GM19372 (cell line): ENCODE data around the gene TEC.
"Not testable (repeated sequence)": the region's sequence is repeated elsewhere in the genome, so short reads cannot be mapped to it uniquely, and the experiment has no call there.

Experiments
- ATAC-seq: cut with Tn5 transposase; IDR thresholded peaks from one replicate; pipeline ENCODE4 v1.9.1; 2021; ENCODE audit warnings: mild to moderate bottlenecking, low read depth, moderate library complexity; ENCODE audit not compliant: unreplicated experiment

Gene TEC

DNA sequence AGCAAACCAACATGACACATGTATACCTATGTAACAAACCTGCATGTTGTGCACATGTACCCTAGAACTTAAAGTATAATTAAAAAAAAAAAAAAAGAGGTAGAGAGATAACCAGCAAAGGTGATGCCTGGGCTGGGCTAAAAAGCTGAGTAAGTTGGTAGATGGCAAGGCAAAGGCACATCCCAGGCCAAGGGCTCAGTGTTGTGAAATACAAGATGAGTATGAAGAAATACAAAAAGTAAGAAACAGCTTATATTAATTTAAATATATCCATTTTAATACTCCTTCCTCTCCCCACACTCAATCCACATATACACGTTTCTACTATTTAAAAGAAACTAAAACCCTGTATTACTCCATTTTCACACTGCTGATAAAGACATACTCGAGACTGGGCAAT is 25.8 kb downstream of the TEC start:
- no peak for ATAC-seq

DNA sequence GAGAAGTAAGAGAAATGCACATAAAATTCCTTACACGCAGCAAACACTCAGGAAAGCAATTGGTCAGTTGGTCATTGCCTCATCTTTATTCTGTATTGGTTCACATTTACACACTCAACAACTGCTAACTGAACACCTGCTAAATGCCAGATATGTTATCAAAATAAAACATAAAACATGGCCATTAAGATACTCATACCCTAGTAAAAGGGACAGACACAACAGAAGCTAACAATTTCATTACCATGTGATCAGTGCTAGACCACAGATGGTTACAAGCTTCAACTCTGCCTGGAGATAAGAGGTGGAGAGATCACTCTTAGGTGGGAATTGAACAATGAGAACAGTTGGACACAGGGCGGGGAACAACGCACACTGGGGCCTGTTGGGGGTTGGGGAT is 26.2 kb downstream of the TEC start:
- no peak for ATAC-seq

DNA sequence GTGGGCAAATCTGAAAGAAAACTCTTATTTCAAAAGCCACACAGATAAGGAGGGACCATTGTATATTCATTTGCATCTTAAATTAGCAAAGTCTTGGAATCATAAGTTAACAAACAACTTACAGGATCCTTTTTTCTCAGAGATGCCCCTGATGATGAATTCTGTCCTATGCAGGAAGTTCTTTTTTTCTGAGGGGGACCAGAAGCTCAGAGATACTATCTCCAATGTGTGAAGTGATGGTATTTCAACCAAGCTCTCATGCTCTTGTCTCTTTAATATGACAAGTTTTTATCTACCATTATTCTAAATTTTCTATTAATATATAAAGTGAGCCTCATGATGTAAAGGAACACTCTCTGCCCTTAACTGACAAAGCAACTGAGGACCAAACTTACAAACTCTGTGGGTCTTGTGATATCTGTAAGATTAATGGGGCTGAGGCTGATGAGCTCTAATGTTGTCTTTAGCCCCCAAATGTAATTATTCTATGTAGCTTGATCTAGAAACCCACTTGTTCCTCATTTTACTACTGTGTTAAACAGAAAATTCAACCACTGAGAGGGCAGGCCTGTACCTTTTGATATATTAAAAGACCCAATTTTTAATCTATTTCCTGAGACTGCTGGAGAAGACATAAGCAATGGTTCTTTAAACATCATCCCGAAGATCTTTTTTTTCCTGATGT is 27.0 kb downstream of the TEC start:
- no peak for ATAC-seq

DNA sequence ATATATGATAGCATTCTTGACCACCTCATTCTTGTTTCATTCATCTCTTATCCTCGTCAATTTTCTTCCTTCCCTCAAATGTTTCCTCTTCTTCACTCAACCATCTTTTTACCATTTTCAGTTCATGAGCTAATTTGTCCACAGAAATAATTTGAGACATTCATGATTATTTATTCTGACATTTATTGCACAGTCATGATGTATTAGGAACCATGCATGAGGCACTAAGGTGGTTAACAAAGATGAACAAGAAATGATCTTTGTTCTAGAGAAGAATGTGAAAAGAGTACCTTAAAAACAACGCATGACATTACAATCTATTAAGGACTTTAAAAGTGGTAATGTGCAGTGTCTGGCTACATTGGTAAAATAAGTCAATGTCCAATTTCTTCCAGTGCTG is 27.9 kb downstream of the TEC start:
- ATAC-seq, result no peak

DNA sequence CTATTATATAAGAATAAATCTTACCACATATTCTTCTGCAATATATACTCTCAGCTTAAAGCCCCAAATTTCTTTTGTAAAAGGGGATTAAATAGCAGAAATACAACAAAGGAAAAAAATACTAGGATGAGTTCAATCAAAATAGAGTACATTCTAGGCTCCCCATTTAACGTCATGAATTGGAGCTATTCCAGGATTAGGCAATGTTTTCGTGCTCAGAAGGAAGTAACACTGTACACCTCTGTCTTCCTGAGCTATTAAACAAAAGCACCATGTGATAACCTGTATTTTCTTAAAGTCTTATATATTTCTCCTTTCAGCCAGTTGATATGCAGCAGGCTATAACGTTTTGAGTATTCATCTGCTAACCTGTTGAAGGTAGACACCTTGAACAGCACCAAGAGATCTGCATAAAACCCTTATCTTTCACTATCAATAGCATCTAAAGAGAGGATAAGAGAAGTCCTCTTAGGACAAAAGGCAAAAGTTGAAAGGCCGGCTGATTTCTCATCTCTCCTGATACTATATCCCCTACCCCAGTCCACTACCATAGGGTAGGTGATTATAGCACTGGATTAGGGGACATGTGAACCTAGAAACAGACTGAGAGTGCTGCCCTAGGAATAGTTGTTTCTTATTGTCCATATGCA is 31.5 kb downstream of the TEC start:
- ATAC-seq, result no peak

DNA sequence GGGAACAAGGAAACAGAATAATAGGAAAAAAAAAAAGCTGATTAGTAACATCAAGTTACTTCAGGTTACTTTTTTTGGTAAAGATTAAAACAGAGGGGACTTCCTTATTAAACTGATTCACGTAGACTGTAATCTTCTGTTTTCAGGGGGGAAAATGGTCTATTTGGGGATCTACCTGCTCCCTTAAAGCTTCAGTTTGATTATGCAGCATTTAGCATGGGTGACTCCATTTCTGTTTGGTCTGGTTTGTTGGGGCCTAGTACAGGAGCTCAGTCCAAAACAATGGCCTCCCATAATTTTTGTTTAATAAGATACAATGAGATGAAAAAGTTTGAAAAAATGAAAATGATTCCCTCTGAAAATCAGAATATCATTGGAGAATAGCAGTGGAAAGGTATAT is 34.6 kb downstream of the TEC start:
- ATAC-seq, result no peak

DNA sequence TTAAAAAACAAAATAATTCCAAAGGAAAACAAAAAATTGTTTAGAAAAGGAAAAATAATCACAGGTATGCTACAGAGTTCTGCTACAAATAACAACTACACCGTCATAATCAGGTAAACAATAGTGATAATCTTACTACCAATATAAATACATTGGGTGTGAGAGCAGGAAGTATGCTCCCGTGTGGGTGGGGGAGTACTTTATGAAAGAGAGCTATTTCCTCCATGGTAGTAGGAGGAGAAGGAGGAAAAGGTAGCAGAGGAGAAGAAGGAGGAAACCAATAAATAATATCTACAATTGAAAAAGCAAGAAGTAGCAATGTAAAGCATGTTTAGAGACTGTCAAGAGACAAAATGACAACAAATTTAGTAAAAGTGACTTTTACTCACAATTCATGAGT is 35.1 kb downstream of the TEC start:
- no peak for ATAC-seq

DNA sequence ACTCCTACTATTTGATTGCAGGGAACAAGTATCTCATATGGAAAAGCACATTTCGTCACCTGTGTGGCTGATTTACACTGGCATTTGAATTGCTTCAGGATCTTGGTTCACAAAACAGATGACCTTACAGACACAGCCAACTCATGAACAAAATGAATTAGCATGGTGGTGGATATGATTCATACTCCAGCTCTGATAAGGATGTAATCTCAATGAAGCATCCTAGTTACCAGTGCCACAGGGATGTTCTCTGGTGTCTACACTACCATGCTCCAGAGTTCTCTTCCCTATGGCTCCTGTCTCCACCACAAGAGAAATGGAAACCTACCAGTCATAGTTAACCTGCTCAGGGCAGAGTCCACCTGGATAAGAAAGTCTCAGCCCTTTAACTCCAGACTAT is 40.7 kb downstream of the TEC start:
- no peak for ATAC-seq

DNA sequence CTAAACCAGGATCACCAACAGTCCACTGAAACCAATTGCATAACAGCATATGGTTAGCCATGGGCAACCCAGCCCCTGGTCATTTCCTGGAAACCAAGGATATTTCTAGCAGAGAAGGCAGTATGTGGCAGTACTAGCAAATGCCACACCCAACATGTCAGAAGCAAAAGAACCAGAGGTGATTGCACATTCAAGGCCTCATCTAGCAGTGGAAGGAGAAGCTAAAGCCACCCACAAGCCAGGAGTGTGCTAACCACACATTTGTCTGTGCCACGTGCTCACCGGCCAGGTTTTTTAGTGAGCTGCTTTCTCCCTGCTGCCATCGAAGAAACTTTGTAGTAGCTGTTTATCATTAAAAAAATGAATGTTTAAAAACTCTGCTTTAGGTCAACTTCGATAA is 42.0 kb downstream of the TEC start:
- no peak for ATAC-seq

DNA sequence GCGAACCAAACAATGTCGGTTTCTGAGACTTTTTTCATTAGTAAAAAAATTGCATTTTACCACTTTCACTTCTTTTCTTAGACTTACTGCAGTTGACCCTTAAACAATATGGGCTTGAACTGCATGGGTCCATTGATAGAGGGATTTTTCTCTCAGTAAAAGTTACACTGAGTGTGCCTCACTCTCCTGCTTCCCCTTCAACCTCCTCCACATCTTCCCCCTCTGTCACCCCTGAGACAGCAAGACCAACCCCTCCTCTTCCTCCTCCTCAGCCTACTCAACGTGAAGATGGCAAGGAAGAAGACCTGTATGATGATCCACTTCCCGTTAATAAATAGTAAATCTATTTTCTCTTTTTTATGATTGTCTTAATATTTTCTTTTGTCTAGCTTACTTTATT is 43.4 kb downstream of the TEC start:
- no peak for ATAC-seq

DNA sequence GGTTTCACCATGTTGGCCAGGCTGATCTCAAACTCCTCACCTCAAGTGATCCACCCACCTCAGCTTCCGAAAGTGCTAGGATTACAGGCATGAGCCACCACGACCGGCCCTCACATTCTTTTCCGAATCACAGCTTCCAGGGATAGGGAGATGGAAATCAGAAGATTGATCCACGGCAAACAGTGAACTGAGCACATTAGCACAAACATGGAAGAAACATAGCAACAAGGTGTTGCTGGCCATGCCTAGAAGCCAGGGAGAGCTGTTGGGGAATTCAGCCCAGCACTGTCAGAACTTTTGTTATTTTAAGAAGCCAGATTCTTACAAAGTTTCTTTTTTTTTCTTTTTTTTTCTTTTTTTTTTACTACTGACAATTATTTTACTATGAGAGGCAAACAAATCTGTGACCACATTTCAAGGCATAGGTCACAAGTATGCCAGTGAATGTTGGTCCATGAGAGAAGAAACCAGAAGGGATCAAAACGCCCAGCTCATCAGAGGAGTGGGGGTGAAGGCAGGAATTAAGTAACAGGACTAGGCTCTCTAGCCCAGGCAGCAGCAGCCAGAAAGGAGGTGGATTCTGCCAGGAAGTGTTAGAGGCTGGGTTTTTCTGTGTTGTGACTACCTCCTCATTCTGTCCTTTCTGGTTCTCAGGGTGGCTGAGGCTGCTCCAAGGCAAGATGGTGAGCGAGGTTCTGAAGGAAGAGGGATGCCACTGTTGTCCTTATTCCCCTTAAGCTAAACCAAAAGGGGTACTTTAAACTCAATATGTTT is 44.1 kb downstream of the TEC start:
- no peak for ATAC-seq

DNA sequence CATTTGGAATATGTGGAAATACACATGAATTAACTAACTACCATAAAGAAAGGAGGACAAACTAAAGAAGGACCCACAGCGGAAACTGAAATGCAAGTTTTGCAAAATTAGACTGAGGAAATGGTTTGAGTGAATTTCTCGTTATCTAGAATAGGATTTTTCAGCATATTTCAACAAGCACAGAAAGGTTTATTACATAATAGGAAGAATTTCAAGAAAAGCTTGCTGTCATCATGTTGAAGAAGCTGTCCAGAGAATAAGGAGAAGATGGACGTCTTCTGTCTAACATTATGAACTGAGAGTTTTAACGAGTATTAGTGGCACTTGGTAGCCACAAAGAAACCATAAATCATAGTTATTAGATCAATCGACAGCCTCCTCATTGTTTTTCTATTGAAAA is 45.0 kb downstream of the TEC start:
- no peak for ATAC-seq

DNA sequence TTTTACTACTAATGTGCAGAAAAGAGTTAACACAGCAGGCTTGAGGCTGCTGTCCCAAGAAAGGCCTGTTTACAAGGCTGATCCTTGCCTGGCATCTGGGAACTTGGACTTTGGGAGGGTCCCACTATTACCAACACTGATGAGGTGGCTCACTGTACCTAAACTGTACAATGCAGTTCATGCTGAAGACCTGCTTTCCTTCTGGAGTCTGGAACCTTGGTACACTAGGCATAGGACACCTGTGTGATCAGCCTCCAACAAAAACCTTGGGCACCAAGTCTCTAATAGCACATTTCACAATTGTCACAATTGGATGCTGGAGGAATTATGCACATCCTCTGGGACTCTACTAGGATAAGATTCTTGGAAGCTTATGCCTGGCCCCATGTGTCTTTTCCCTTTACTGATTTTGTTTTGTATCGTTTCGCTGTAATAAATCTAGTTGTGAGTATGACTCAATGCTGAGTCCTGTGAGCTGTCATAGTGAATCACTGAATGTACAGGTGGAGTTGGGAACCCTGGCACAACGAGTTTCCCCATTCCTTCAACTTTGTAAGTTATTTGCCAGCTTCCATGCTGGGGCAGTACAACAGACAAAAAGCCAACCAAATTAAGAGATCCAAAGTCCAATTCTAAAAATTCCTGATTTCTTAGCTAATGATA is 45.9 kb downstream of the TEC start:
- ATAC-seq, result no peak

DNA sequence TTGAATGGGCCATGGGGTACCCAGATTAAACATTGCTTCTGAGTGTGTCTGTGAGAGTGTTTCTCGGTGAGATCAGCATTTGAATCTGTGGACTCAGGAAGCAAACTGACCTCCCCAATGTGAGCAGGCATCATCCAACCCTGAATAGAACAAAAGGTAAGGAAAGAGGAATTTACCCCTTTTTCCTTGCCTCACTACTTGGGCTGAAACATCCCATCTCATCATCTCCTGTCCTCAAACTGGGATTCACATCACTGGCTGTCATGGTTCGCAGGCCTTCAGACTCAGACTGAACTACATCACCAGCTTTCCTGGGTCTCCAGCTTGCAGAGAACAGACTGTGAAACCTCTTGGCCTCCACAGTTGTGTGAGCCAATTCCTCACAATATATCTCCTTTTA is 47.1 kb downstream of the TEC start:
- ATAC-seq, result no peak

DNA sequence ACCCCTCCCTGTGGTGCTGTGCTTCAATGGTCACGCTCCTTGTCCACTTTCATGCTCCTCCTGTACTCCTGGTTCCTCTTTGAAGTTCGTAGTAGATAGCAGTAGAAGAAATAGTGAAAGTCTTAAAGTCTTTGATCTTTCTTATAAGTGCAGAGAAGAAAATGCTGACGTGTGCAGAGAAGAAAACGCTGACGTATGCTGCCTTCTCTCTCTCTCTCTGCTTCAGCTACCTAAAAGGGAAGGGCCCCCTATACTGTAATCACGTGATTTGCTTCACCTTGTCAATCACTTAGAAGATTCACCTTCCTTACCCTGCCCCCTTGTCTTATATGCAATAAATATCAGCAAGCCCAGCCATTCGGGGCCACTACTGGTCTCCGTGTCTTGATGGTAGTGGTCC is 50.2 kb downstream of the TEC start:
- ATAC-seq, result not testable (repeated sequence)

DNA sequence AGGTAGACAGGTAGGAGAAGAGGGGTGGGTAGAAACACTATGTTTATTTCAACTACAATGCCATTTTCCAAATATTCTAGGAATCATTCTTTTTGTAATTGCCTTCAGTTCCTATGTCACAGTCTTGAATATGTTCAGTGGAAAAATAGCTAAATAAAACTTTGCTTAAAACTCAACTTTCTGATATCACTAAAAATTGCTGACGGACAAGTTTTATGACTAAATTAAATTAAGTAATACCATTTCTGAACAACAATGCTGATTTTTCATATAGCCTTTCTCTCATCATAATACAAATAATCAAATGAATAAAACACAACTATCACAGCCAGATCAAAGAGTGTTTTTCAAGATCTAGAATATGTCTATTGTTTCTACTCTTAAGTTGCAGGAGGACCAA is 53.1 kb downstream of the TEC start:
- ATAC-seq, result no peak

DNA sequence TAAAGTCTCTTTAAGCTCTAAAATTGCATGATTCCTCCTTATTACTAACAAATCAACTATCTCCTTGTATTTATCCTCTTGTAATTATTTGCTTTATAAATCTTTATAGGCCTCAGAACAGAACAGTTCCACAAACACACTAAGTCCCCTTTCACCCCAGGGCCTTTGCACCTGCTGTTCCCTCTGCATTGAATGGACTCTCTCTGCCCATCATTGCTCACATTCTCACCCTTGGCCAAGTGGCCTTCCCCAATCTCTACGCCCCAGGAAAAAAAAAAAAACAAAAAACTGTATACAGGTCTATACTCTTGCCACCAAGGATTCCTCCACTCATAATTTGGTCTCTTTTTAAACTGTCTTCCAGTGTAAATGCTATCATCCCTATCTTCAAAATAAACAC is 53.7 kb downstream of the TEC start:
- ATAC-seq, result no peak

DNA sequence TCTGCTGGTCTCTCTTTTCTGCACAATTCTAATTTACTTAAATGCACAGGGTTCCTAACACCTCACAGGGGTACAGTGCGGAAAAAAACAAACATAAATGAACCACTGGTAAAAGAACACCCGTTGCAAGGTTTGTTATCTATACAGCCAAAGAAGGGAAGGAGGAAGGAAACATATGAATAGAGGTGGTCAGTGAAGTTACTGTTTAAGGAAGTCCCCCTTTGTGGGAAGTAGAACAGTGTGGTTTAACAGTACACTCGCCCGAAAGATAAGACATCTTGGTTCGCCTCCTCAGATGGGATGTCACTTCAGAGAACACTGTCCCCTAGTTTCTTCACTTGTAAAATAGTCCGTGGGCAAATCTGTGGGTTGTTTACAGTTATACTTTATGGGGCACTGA is 57.5 kb downstream of the TEC start:
- peak; percentile 83 for ATAC-seq

DNA sequence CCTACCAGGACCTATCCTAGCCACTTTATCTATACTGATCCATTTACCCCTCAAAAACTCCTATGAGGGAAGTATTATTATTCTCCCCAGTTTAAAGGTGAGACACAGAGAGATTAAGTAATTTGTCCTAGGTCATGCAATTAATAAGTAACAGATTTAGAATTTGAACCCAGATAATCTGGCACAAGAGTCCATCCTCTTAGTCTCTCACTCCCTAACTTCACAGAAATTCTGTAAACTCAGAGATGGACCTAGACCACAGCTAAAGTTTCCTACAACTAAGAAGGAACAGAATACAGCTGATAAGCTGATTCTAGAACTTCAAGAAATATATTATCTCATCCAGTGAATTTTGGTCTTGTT is 58.7 kb downstream of the TEC start:
- no peak for ATAC-seq

DNA sequence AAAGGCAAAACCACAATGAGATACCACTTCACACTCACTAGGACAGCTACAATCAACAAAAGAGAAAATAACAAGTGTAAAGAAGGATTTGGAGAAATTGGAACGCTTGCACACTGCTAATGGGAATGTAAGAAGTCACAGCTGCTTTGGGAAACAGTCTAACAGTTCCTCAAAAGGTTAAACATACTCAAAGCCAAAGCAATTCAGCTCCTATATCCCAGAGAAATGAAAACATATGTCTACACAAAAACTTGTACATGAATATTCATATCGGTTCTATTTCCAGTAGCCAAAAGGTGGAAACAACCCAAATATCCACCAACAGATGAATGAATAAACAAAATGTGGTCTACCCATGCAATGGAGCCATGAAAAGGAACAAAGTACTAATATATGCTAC is 64.0 kb downstream of the TEC start:
- no peak for ATAC-seq

DNA sequence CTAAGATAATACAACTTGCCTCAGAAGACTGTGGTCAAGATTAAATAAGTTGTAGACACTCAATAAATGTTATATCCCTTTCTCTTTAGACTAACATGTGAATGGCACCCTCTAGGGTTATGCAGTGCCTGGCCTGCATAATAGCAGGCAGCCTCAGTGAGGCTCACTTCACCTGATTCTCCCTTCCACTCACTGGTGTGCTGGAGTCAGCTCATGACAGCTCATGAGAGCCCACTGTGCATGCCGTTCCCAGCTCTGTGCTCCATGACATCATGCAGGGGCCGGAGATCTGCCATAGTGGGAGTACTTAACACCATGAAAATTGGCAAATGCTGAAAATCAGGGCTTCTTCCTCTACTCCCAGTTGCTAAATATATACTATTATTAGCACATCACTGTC is 64.5 kb downstream of the TEC start:
- ATAC-seq, result no peak
